NOMO-1 (cell line): ENCODE results near the gene OR9A2.
"Not testable (repeated sequence)": the region's sequence is repeated elsewhere in the genome, so short reads cannot be mapped to it uniquely, and the experiment has no call there.

Experiments
- DNase-seq, 2 experiments: peaks; one replicate each; lab custom pipeline; 2025; ENCODE audit not compliant: unreplicated experiment in 2 of 2; lab: John Stamatoyannopoulos, UW

The OR9A2 gene

DNA sequence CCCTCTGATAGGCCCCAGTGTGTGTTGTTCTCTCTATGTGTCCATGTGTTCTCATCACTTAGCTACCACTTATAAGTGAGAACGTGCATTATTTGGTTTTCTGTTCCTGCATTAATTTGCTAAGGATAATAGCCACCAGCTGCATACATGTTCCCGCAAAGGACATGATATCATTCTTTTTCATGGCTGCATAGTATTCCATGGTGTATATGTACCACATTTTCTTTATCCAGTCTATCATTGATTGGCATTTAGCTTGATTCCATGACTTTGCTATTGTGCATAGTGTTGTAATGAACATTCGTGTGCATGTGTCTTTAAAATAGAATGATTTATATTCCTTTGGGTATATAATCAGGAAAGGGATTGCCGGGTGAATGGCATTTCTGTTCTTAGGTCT lies 48.5 kb downstream of the OR9A2 start:
- DNase-seq = not testable (repeated sequence)
